Thyroid gland (tissue), 4 donors: Measurements from ENCODE around the gene ATRN. TPM values are rescaled to one million over a fixed set of nuclear protein-coding genes. Genes with fewer than 3 reads are reported as not detected.

ENCODE experiments used
- DNase-seq, 2 donors: peaks; one replicate each; pipeline ENCODE4 v3.0.0-alpha.2; 2019
- H3K27ac ChIP-seq, 3 donors: fragments of 200-600 bp; sonication (generic); 1 replicate in 2 of 3; 2 replicates in 1 of 3; pipeline ENCODE4 v1.5.1; 2016 to 2019; ENCODE audit warnings: mild to moderate bottlenecking in 1 of 3, moderate library complexity in 1 of 3
- H3K27me3 ChIP-seq: fragments of 200-600 bp; sonication (generic); one replicate; pipeline ENCODE4 v1.5.1; 2019
- H3K36me3 ChIP-seq, 2 donors: fragments of 200-600 bp; sonication (generic); one replicate each; pipeline ENCODE4 v1.5.1; 2016 to 2019
- H3K4me1 ChIP-seq, 2 donors: fragments of 200-600 bp; sonication (generic); one replicate each; pipeline ENCODE4 v1.5.1; 2017 to 2019
- H3K4me3 ChIP-seq, 3 donors: fragments of 200-600 bp; sonication (generic); replicated peaks in 1 of 3; 1 replicate in 2 of 3; 2 replicates in 1 of 3; pipeline ENCODE4 v1.5.1; 2016; ENCODE audit warnings: mild to moderate bottlenecking in 1 of 3
- H3K9me3 ChIP-seq: fragments of 200-600 bp; sonication (generic); one replicate; pipeline ENCODE4 v1.5.1; 2017
- CTCF ChIP-seq, 6 experiments: fragments of 200-600 bp in 3 of 6; fragments of 450-650 bp in 3 of 6; sonication (generic) in 3 of 6; IDR thresholded peaks; one replicate each; pipeline ENCODE4 v1.5.1; 2016 to 2019; ENCODE audit warnings: antibody characterized with exemption in 6 of 6, mild to moderate bottlenecking in 2 of 6, inconsistent platforms in 1 of 6, moderate library complexity in 1 of 6
- POLR2A ChIP-seq, 2 donors: fragments of 450-650 bp; IDR thresholded peaks; one replicate each; pipeline ENCODE4 v1.6.1; 2017; ENCODE audit warnings: antibody characterized with exemption in 2 of 2, mild to moderate bottlenecking in 2 of 2, moderate library complexity in 1 of 2
- WGBS, 2 donors: methylation state at CpG; one replicate each; pipeline ENCODE4 v1.1.5; 2017; 5-methylcytosine and 5-hydroxymethylcytosine counted together
- intact Hi-C: fragments of 100-400 bp; cut with DNase I; formaldehyde crosslinking; loops from one replicate; pipeline ENCODE4 v1.15.1; 2023
- total RNA-seq, 4 donors: library from RNA; depleted of rRNA; stranded (reverse); fragments of >200 nt; gene quantifications; one replicate each; pipeline ENCODE4 v1.2.3, GENCODE V29; 2016

ATRN gene
- total RNA-seq, 4 donors from 2014 or later = 43.0 to 81.8 (median 61.4) TPM

GRCh38 chr20:3431109-3431508 lies 39.7 kb upstream of the ATRN start:
- Histone ChIP-seq H3K4me3 (no peak overlapping the region), H3K27ac (no peak overlapping the region), H3K4me1 (no peaks in the 10 kb centered on the region), H3K36me3 (no peaks in the 10 kb centered on the region), H3K9me3 (no peaks in the 10 kb centered on the region), H3K27me3 (no peaks in the 10 kb centered on the region)
- TF ChIP-seq CTCF (IDR thresholded peaks at IDR 0.05) (no peak), POLR2A (IDR thresholded peaks at IDR 0.05) (no peak)
- no peak for DNase-seq
- intact Hi-C loops = no loop called here
- 81% methylated on average over 4 of the region's 4 CpGs for WGBS, 2 donors

GRCh38 chr20:3432844-3433243 lies 38.0 kb upstream of the ATRN start:
- TF ChIP-seq POLR2A (IDR thresholded peaks at IDR 0.05) (no peak), CTCF (IDR thresholded peaks at IDR 0.05) (no peak)
- WGBS, 2 donors = 81 to 82% methylated on average over 3 of the region's 3 CpGs
- DNase-seq = no peak

GRCh38 chr20:3433744-3434143 lies 37.1 kb upstream of the ATRN start:
- Histone ChIP-seq H3K36me3 (no peaks in the 10 kb centered on the region), H3K4me3 (no peak overlapping the region), H3K9me3 (no peaks in the 10 kb centered on the region), H3K27ac (no peak overlapping the region), H3K27me3 (no peaks in the 10 kb centered on the region), H3K4me1 (no peaks in the 10 kb centered on the region)
- DNase-seq = no peak
- TF ChIP-seq CTCF (IDR thresholded peaks at IDR 0.05) = no peak
- TF ChIP-seq POLR2A (IDR thresholded peaks at IDR 0.05) = no peak
- intact Hi-C loops = no loop called here
- 90 to 91% methylated on average over 3 of the region's 3 CpGs for WGBS, 2 donors

More at GRCh38 chr20:3432844-3433243, 38.0 kb upstream of the ATRN start:
- intact Hi-C loops = no loop called here
- Histone ChIP-seq H3K4me3 (no peak overlapping the region), H3K27me3 (no peaks in the 10 kb centered on the region), H3K4me1 (no peaks in the 10 kb centered on the region), H3K36me3 (no peaks in the 10 kb centered on the region), H3K9me3 (no peaks in the 10 kb centered on the region), H3K27ac (no peak overlapping the region)

- Histone ChIP-seq H3K9me3 (no peaks in the 10 kb centered on the region), H3K4me1 (no peaks in the 10 kb centered on the region), H3K27ac (no peak overlapping the region), H3K36me3 (no peaks in the 10 kb centered on the region), H3K27me3 (no peaks in the 10 kb centered on the region), H3K4me3 (no peak overlapping the region)
- WGBS, 2 donors = 91 to 92% methylated on average over 6 of the region's 6 CpGs
- intact Hi-C loops = no loop called here
- TF ChIP-seq POLR2A (IDR thresholded peaks at IDR 0.05) (no peak), CTCF (IDR thresholded peaks at IDR 0.05) (no peak)
- DNase-seq = no peak
Observed at GRCh38 chr20:3434232-3434631, 36.6 kb upstream of the ATRN start.

GRCh38 chr20:3436864-3437574 lies 33.8 kb upstream of the ATRN start:
- H3K36me3 ChIP-seq = no peaks in the 10 kb centered on the region
- H3K4me1 ChIP-seq = no peaks in the 10 kb centered on the region
- H3K9me3 ChIP-seq = no peaks in the 10 kb centered on the region
- no peak for DNase-seq
- no peak overlapping the region for H3K4me3 ChIP-seq
- TF ChIP-seq POLR2A (IDR thresholded peaks at IDR 0.05) (no peak), CTCF (IDR thresholded peaks at IDR 0.05) (no peak)
- no peaks in the 10 kb centered on the region for H3K27me3 ChIP-seq
- intact Hi-C loops = no loop called here
- H3K27ac ChIP-seq = no peak overlapping the region
- 87 to 100% methylated on average over 2 of the region's 2 CpGs for WGBS, 2 donors
